ENCODE results near the gene LRRC74A.

Gene LRRC74A

GRCh38 chr14:76780360-76780759, 45.8 kb upstream of the LRRC74A start:
- no peak overlapping the region for H3K9ac ChIP-seq (ENCODE audit: low read length)
- H3K9me2 ChIP-seq (replicated peaks; ENCODE audit: insufficient read depth, low read length), result no peaks in the 10 kb centered on the region
- H3F3A ChIP-seq (ENCODE audit: insufficient read depth, low read length), result no peaks in the 10 kb centered on the region
- no peak overlapping the region for H3K27ac ChIP-seq (ENCODE audit: low read length)
- H3K9me3 ChIP-seq (replicated peaks; ENCODE audit: insufficient read depth, low read length), result no peaks in the 10 kb centered on the region
- no peaks in the 10 kb centered on the region for H4K20me1 ChIP-seq (ENCODE audit: insufficient read depth, low read length)
- no peak overlapping the region for H3K4me2 ChIP-seq (ENCODE audit: low read depth, low read length)
- H3K36me3 ChIP-seq (replicated peaks; ENCODE audit: insufficient read depth, low read length), result no peaks in the 10 kb centered on the region
- no peak overlapping the region for H3K4me3 ChIP-seq (ENCODE audit: low read length)
- no peaks in the 10 kb centered on the region for H3K27me3 ChIP-seq (replicated peaks; ENCODE audit: insufficient read depth, low read length)
- no peak overlapping the region for H2AFZ ChIP-seq (ENCODE audit: low read length)
- H3K4me1 ChIP-seq (ENCODE audit: low read length), result no peaks in the 10 kb centered on the region
- no peak for DNase-seq
- H3K79me2 ChIP-seq (ENCODE audit: low read length), result no peaks in the 10 kb centered on the region
- no peak for TF ChIP-seq EZH2phosphoT487 (IDR thresholded peaks at IDR 0.05; ENCODE audit: low read length)
- no peak for TF ChIP-seq EZH2 (optimal IDR thresholded peaks at IDR 0.05; ENCODE audit: low read depth, low read length)
- TF ChIP-seq, protein P1, sequence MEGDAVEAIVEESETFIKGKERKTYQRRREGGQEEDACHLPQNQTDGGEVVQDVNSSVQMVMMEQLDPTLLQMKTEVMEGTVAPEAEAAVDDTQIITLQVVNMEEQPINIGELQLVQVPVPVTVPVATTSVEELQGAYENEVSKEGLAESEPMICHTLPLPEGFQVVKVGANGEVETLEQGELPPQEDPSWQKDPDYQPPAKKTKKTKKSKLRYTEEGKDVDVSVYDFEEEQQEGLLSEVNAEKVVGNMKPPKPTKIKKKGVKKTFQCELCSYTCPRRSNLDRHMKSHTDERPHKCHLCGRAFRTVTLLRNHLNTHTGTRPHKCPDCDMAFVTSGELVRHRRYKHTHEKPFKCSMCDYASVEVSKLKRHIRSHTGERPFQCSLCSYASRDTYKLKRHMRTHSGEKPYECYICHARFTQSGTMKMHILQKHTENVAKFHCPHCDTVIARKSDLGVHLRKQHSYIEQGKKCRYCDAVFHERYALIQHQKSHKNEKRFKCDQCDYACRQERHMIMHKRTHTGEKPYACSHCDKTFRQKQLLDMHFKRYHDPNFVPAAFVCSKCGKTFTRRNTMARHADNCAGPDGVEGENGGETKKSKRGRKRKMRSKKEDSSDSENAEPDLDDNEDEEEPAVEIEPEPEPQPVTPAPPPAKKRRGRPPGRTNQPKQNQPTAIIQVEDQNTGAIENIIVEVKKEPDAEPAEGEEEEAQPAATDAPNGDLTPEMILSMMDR (IDR thresholded peaks at IDR 0.05; ENCODE audit: low read length), result no peak

DNA sequence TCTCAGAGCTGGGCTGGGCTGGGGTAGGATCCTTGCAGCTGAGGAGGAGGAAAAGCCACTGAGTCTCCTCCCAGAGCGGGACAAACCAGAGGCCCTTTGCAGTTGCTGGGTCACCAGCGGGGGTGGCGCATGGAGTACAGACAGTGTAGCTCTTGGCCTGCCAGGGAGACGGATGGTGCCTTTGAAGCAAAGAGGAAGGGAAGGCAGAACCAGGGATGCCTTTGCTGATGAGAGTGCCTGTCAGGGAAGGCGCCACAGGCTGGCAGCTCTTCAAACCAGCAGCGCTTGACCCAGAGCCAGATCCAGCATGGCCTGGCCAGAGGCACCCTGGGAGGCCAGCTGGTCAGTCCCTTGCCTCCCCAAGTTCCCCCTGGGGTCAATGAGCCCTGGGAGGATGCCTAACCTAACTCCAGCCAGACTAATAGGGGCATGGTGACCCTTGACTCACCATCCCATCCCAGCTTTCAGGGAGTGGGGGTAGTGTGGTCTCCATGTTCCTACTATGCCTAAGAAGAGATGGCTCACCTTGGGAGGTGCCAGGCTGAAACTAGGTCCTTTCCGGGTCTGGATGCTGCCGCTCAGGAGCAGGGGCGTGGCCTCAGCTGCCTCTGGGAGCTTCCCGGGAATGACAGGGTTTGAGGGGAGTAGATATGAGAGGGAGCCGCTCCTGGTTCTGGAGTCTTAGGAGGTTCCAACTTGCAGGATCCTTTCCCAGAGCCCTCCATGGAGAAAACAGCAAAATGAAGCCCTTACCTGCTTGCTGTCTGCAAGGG, 45.1 kb upstream of the LRRC74A start:
- H3K36me3 ChIP-seq (replicated peaks; ENCODE audit: insufficient read depth, low read length), result no peaks in the 10 kb centered on the region
- no peak overlapping the region for H3K27ac ChIP-seq (ENCODE audit: low read length)

DNA sequence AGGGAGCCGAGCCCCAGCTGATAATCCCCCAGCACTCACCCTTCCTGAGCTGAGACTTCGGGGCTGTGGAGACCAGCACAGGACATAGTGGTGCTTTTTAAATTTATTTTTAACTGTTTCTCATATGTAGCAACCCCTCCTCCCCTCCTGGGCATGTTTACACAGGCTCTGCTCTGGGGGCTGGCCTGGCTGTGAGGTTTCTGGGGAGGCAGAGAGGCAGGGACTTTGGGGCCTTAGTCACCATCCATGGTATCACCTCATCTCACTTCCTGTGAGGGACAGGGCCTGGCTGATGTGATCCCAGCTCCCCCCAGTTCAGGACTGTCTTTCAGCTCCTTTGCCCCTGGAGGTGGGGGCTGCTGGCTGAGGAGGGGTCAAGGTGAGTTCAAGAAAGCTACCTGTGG, 44.6 kb upstream of the LRRC74A start:
- TF ChIP-seq EZH2 (optimal IDR thresholded peaks at IDR 0.05; ENCODE audit: low read depth, low read length), result no peak
- TF ChIP-seq EZH2phosphoT487 (IDR thresholded peaks at IDR 0.05; ENCODE audit: low read length), result no peak
- TF ChIP-seq, protein P1 (IDR thresholded peaks at IDR 0.05; ENCODE audit: low read length), result no peak
- Histone ChIP-seq H3K9ac (ENCODE audit: low read length) (no peak overlapping the region), H3K4me2 (ENCODE audit: low read depth, low read length) (no peak overlapping the region), H2AFZ (ENCODE audit: low read length) (no peak overlapping the region), H3K27ac (ENCODE audit: low read length) (no peak overlapping the region), H3F3A (ENCODE audit: insufficient read depth, low read length) (no peaks in the 10 kb centered on the region), H3K27me3 (replicated peaks; ENCODE audit: insufficient read depth, low read length) (no peaks in the 10 kb centered on the region), H3K4me1 (ENCODE audit: low read length) (no peaks in the 10 kb centered on the region), H3K4me3 (ENCODE audit: low read length) (no peak overlapping the region), H3K79me2 (ENCODE audit: low read length) (no peaks in the 10 kb centered on the region), H3K9me2 (replicated peaks; ENCODE audit: insufficient read depth, low read length) (no peaks in the 10 kb centered on the region), H3K36me3 (replicated peaks; ENCODE audit: insufficient read depth, low read length) (no peaks in the 10 kb centered on the region), H4K20me1 (ENCODE audit: insufficient read depth, low read length) (no peaks in the 10 kb centered on the region), H3K9me3 (replicated peaks; ENCODE audit: insufficient read depth, low read length) (no peaks in the 10 kb centered on the region)
- no peak for DNase-seq

More for the DNA sequence above, 45.1 kb upstream of the LRRC74A start:
- Histone ChIP-seq H3K9me3 (replicated peaks; ENCODE audit: insufficient read depth, low read length) (no peaks in the 10 kb centered on the region), H3K4me3 (ENCODE audit: low read length) (no peak overlapping the region), H3K27me3 (replicated peaks; ENCODE audit: insufficient read depth, low read length) (no peaks in the 10 kb centered on the region), H3K79me2 (ENCODE audit: low read length) (no peaks in the 10 kb centered on the region), H3K9me2 (replicated peaks; ENCODE audit: insufficient read depth, low read length) (no peaks in the 10 kb centered on the region), H4K20me1 (ENCODE audit: insufficient read depth, low read length) (no peaks in the 10 kb centered on the region), H3K4me2 (ENCODE audit: low read depth, low read length) (no peak overlapping the region), H3K4me1 (ENCODE audit: low read length) (no peaks in the 10 kb centered on the region), H2AFZ (ENCODE audit: low read length) (no peak overlapping the region), H3F3A (ENCODE audit: insufficient read depth, low read length) (no peaks in the 10 kb centered on the region), H3K9ac (ENCODE audit: low read length) (no peak overlapping the region)
- DNase-seq, result no peak
- TF ChIP-seq, protein P1 (IDR thresholded peaks at IDR 0.05; ENCODE audit: low read length), result no peak
- no peak for TF ChIP-seq EZH2 (optimal IDR thresholded peaks at IDR 0.05; ENCODE audit: low read depth, low read length)

All from MM.1S (cell line).